Keratinocyte (primary cell): ENCODE data around the gene ATXN10.

ENCODE experiments used
- CTCF ChIP-seq, 3 experiments: IDR thresholded peaks in 1 of 3; conservative IDR thresholded peaks in 1 of 3; optimal IDR thresholded peaks in 1 of 3; 2 replicates in 2 of 3; 3 replicates in 1 of 3; pipeline versions ENCODE3 to v1.5.1; 2011; ENCODE audit warnings: low read length in 3 of 3, mild to moderate bottlenecking in 3 of 3, moderate library complexity in 2 of 3, control low read depth in 1 of 3, inconsistent platforms in 1 of 3; ENCODE audit not compliant: insufficient read depth in 2 of 3; ENCODE audit errors: extremely low read depth in 1 of 3
- EZH2 ChIP-seq: IDR thresholded peaks from one replicate; pipeline ENCODE4 v1.6.1; 2012; ENCODE audit warnings: inconsistent platforms, mild to moderate bottlenecking, low read length, moderate library complexity

- TF ChIP-seq CTCF (optimal IDR thresholded peaks at IDR 0.05 in 1 of 3, IDR thresholded peaks at IDR 0.05 in 1 of 3, conservative IDR thresholded peaks at IDR 0.05 in 1 of 3; ENCODE audit: extremely low read depth in 1 of 3, insufficient read depth in 2 of 3, low read length in 3 of 3): peak in 1 of 3 experiments; percentile 35
- no peak for TF ChIP-seq EZH2
These were observed 162.0 kb downstream of the ATXN10 start for GRCh38 chr22:45833613-45834012.
